GM06990 (cell line): ENCODE results near the gene RAPGEF1.

Experiments used
- DNase-seq: peaks from one replicate; pipeline ENCODE4 v3.0.0-alpha.2; 2011; ENCODE audit not compliant: insufficient read length; ENCODE audit errors: extremely low read depth
- H3K27me3 ChIP-seq: replicated peaks from 2 replicates; pipeline ENCODE4 v1.6.0; 2011; ENCODE audit warnings: low read length; ENCODE audit not compliant: control insufficient read depth, insufficient read depth
- H3K36me3 ChIP-seq: 2 replicates; pipeline ENCODE4 v1.5.1; 2011; ENCODE audit warnings: low read length; ENCODE audit not compliant: control insufficient read depth, insufficient read depth
- H3K4me3 ChIP-seq: replicated peaks from 2 replicates; pipeline ENCODE4 v1.5.1; 2011; ENCODE audit warnings: low read depth, mild to moderate bottlenecking, control low read depth, low read length
- TF ChIP-seq, protein P1 (sequence below): IDR thresholded peaks from 2 replicates; pipeline ENCODE4 v1.5.1; 2011; ENCODE audit warnings: low read length, control low read depth, mild to moderate bottlenecking, inconsistent platforms; ENCODE audit not compliant: insufficient read depth, poor library complexity, severe bottlenecking

Gene RAPGEF1

DNA sequence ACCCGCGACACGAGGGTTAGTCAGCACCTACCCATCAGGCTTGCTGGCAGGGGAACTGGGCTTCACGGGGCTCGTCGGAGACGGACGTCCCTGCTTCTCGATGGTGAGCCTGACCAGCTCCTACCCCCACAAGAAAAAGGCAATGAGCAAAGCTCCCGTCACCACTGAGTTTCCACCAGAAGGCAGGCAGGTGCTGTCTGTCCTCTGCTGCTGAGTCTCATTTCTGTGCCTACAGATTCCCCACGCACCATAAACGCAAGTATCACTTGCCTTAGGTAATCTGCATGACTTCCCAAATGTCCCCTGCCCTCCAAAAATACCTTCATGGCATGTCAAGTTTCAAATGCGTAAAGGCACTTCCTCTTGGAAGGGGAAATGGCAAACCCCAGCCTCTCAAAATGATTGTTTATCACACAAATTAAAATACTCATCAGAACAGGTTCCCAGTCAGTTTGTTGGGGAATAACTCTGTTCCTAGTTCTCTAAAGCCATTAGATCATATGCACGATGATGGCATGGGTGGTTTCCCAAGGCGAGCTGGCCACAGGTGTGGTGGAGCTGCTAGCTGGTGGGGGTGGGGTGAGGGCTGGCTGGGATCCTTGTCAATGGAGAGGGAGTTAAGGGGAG lies 109.6 kb downstream of the RAPGEF1 start:
- no peaks in the 10 kb centered on the region for H3K27me3 ChIP-seq
- 0 out of 2 replicates have a peak overlapping the region, but pooled peaks have one; percentile 1 for H3K4me3 ChIP-seq
- H3K36me3 ChIP-seq = peaks cover 21% of the 10 kb centered on the region
- DNase-seq = peak; percentile 58
- TF ChIP-seq, protein P1, sequence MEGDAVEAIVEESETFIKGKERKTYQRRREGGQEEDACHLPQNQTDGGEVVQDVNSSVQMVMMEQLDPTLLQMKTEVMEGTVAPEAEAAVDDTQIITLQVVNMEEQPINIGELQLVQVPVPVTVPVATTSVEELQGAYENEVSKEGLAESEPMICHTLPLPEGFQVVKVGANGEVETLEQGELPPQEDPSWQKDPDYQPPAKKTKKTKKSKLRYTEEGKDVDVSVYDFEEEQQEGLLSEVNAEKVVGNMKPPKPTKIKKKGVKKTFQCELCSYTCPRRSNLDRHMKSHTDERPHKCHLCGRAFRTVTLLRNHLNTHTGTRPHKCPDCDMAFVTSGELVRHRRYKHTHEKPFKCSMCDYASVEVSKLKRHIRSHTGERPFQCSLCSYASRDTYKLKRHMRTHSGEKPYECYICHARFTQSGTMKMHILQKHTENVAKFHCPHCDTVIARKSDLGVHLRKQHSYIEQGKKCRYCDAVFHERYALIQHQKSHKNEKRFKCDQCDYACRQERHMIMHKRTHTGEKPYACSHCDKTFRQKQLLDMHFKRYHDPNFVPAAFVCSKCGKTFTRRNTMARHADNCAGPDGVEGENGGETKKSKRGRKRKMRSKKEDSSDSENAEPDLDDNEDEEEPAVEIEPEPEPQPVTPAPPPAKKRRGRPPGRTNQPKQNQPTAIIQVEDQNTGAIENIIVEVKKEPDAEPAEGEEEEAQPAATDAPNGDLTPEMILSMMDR = peak; percentile 35

- TF ChIP-seq, protein P1 = no peak
- H3K4me3 ChIP-seq = 0 out of 2 replicates have a peak overlapping the region, but pooled peaks have one; percentile 1
- H3K27me3 ChIP-seq = no peaks in the 10 kb centered on the region
- H3K36me3 ChIP-seq = peaks cover 26% of the 10 kb centered on the region
- no peak for DNase-seq
Measured at GRCh38 chr9:131629825-131630204, 110.1 kb downstream of the RAPGEF1 start.

DNA sequence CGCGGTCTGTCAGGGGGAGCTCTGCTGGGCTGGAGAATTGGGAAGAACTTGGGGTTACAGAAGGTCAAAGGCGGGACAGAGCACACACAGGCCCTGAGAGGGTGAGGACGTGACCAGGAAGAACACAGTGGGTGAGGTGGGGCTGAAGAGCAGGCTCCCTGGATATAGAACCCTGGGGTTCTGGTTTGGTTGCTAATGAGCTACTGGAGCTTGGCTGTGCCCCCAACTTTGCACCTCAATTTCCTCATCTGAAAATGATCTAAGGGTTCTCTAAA lies 110.7 kb downstream of the RAPGEF1 start:
- Histone ChIP-seq H3K27me3 (no peaks in the 10 kb centered on the region), H3K36me3 (peaks cover 31% of the 10 kb centered on the region), H3K4me3 (no peak overlapping the region)
- no peak for DNase-seq
- TF ChIP-seq, protein P1 = no peak

GRCh38 chr9:131628459-131629225 lies 111.2 kb downstream of the RAPGEF1 start:
- Histone ChIP-seq H3K27me3 (no peaks in the 10 kb centered on the region), H3K36me3 (peaks cover 35% of the 10 kb centered on the region), H3K4me3 (no peak overlapping the region)
- DNase-seq = no peak
- TF ChIP-seq, protein P1 = no peak

DNA sequence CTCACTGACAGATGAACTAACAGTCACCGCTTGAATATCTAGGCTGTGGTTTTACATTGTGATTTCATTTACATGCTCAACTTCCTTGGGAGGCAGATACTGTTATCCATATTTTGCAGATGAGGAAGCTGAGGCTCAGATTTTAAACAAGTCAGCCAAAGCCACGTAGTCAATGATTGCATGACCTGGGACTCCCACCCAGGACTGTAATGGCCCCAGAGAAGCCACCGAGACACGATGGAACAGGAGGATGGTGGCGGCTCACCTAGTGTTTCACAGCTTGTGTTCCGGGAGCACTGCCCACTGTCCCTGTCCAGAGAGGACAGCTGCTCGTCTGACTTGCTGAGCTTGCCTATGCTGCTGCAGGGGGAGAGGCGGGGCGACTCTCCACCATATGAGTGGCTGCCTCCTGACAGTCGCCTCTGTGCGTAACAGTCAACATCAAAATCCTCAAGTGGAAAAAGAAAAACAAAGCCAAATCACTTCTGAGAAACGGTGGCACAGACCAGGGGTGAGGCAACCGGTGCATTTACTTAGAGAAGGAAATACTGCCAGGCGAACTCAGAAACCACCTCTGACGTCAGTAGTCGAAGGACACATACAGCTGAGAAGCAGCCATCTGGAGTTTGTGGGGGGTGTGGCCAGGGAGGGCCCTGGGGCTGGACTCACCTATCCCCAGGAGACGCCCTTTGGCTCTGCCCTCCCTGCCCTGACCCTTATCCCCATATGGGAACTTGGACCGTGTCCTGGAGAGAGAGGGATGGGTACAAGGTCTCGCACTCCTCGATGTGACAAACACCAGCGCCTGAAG lies 112.0 kb downstream of the RAPGEF1 start:
- TF ChIP-seq, protein P1 = no peak
- H3K36me3 ChIP-seq = peaks cover 32% of the 10 kb centered on the region
- no peak for DNase-seq
- no peak overlapping the region; the same call in 1 of the 2 replicates for H3K4me3 ChIP-seq
- H3K27me3 ChIP-seq = no peaks in the 10 kb centered on the region
